ENCODE results near the gene UMAD1. TPM values are rescaled to one million over a fixed set of nuclear protein-coding genes. Genes with fewer than 3 reads are reported as not detected.

The UMAD1 gene
- total RNA-seq, 1 donor: 17.0 TPM

- Histone ChIP-seq H3K9me3 (ENCODE audit: low read depth, low read length) (no peaks in the 10 kb centered on the region), H3K27me3 (ENCODE audit: insufficient read depth, low read length) (no peaks in the 10 kb centered on the region), H4K20me1 (ENCODE audit: insufficient read depth, low read length) (no peaks in the 10 kb centered on the region), H2AFZ (ENCODE audit: low read length) (no peak overlapping the region), H3K27ac (ENCODE audit: low read depth, low read length) (no peak overlapping the region), H3K79me2 (ENCODE audit: insufficient read depth, low read length) (no peaks in the 10 kb centered on the region), H3K4me2 (ENCODE audit: insufficient read depth, low read length) (no peak overlapping the region), H3K36me3 (ENCODE audit: insufficient read depth, low read length) (no peaks in the 10 kb centered on the region), H3K4me3 (ENCODE audit: insufficient read depth, low read length) (no peak overlapping the region), H3K4me1 (ENCODE audit: insufficient read depth, low read length) (no peaks in the 10 kb centered on the region)
- no peak for TF ChIP-seq CTCF (IDR thresholded peaks at IDR 0.05; ENCODE audit: extremely low read depth, low read depth, low read length)
- no peak for DNase-seq (ENCODE audit: insufficient read length, low spot score, missing footprints)
These were observed 279.9 kb downstream of the UMAD1 start for GRCh38 chr7:7920481-7920880.

GRCh38 chr7:7921830-7922229, 281.3 kb downstream of the UMAD1 start:
- no peaks in the 10 kb centered on the region for H3K9me3 ChIP-seq (ENCODE audit: low read depth, low read length)
- H3K4me2 ChIP-seq (ENCODE audit: insufficient read depth, low read length): no peak overlapping the region
- DNase-seq (ENCODE audit: insufficient read length, low spot score, missing footprints): no peak
- H2AFZ ChIP-seq (ENCODE audit: low read length): no peak overlapping the region
- no peak for TF ChIP-seq CTCF (IDR thresholded peaks at IDR 0.05; ENCODE audit: extremely low read depth, low read depth, low read length)
- H3K4me1 ChIP-seq (ENCODE audit: insufficient read depth, low read length): no peaks in the 10 kb centered on the region
- H3K4me3 ChIP-seq (ENCODE audit: insufficient read depth, low read length): no peak overlapping the region
- no peaks in the 10 kb centered on the region for H3K27me3 ChIP-seq (ENCODE audit: insufficient read depth, low read length)
- no peak overlapping the region for H3K27ac ChIP-seq (ENCODE audit: low read depth, low read length)
- no peaks in the 10 kb centered on the region for H3K79me2 ChIP-seq (ENCODE audit: insufficient read depth, low read length)
- H3K36me3 ChIP-seq (ENCODE audit: insufficient read depth, low read length): no peaks in the 10 kb centered on the region
- no peaks in the 10 kb centered on the region for H4K20me1 ChIP-seq (ENCODE audit: insufficient read depth, low read length)

- Histone ChIP-seq H3K4me2 (ENCODE audit: insufficient read depth, low read length) (no peak overlapping the region), H3K36me3 (ENCODE audit: insufficient read depth, low read length) (no peaks in the 10 kb centered on the region), H3K27ac (ENCODE audit: low read depth, low read length) (no peak overlapping the region), H3K79me2 (ENCODE audit: insufficient read depth, low read length) (no peaks in the 10 kb centered on the region), H3K27me3 (ENCODE audit: insufficient read depth, low read length) (no peaks in the 10 kb centered on the region), H3K4me3 (ENCODE audit: insufficient read depth, low read length) (no peak overlapping the region), H4K20me1 (ENCODE audit: insufficient read depth, low read length) (no peaks in the 10 kb centered on the region), H3K4me1 (ENCODE audit: insufficient read depth, low read length) (no peaks in the 10 kb centered on the region), H3K9me3 (ENCODE audit: low read depth, low read length) (no peaks in the 10 kb centered on the region), H2AFZ (ENCODE audit: low read length) (no peak overlapping the region)
- no peak for DNase-seq (ENCODE audit: insufficient read length, low spot score, missing footprints)
- TF ChIP-seq CTCF (IDR thresholded peaks at IDR 0.05; ENCODE audit: extremely low read depth, low read depth, low read length): no peak
These were observed 282.3 kb downstream of the UMAD1 start for GRCh38 chr7:7922684-7923385.

GRCh38 chr7:7923818-7924217, 283.3 kb downstream of the UMAD1 start:
- Histone ChIP-seq H3K9me3 (ENCODE audit: low read depth, low read length) (no peaks in the 10 kb centered on the region), H4K20me1 (ENCODE audit: insufficient read depth, low read length) (no peaks in the 10 kb centered on the region), H3K27ac (ENCODE audit: low read depth, low read length) (no peak overlapping the region), H2AFZ (ENCODE audit: low read length) (no peak overlapping the region), H3K36me3 (ENCODE audit: insufficient read depth, low read length) (no peaks in the 10 kb centered on the region), H3K27me3 (ENCODE audit: insufficient read depth, low read length) (no peaks in the 10 kb centered on the region), H3K4me3 (ENCODE audit: insufficient read depth, low read length) (no peak overlapping the region), H3K4me1 (ENCODE audit: insufficient read depth, low read length) (no peaks in the 10 kb centered on the region), H3K79me2 (ENCODE audit: insufficient read depth, low read length) (no peaks in the 10 kb centered on the region), H3K4me2 (ENCODE audit: insufficient read depth, low read length) (no peak overlapping the region)
- no peak for TF ChIP-seq CTCF (IDR thresholded peaks at IDR 0.05; ENCODE audit: extremely low read depth, low read depth, low read length)
- DNase-seq (ENCODE audit: insufficient read length, low spot score, missing footprints): no peak
